GM10266 (cell line): ENCODE data around the gene PEX11B.

Experiments
- DNase-seq: peaks from one replicate; pipeline ENCODE4 v3.0.0; 2012; ENCODE audit errors: extremely low spot score
- TF ChIP-seq, protein P1 (sequence below): IDR thresholded peaks from 2 replicates; pipeline ENCODE4 v1.5.1; 2012; ENCODE audit warnings: mild to moderate bottlenecking, low read depth; ENCODE audit not compliant: control insufficient read depth, insufficient read depth; ENCODE audit errors: missing control alignments

Gene PEX11B

DNA sequence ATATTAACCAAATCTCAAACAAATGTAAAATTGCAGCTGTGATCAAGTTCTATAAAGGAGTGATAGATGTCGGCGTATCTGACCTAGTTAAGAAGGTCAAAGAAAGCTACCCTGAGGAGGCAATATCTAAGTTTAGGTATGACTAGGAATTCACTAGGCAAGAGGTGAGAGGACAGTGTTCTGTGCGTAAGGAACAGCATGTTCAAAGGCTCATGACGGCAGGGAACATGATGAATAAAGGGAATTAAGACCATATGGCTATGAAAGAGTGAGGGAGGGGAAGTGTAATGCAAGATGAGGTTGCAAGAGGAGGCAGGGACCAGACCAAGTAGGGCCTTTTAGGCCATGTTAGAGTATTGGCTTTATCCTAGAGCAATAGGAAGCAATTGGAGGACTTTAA, 30.7 kb upstream of the PEX11B start:
- TF ChIP-seq, protein P1, sequence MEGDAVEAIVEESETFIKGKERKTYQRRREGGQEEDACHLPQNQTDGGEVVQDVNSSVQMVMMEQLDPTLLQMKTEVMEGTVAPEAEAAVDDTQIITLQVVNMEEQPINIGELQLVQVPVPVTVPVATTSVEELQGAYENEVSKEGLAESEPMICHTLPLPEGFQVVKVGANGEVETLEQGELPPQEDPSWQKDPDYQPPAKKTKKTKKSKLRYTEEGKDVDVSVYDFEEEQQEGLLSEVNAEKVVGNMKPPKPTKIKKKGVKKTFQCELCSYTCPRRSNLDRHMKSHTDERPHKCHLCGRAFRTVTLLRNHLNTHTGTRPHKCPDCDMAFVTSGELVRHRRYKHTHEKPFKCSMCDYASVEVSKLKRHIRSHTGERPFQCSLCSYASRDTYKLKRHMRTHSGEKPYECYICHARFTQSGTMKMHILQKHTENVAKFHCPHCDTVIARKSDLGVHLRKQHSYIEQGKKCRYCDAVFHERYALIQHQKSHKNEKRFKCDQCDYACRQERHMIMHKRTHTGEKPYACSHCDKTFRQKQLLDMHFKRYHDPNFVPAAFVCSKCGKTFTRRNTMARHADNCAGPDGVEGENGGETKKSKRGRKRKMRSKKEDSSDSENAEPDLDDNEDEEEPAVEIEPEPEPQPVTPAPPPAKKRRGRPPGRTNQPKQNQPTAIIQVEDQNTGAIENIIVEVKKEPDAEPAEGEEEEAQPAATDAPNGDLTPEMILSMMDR, result no peak
- DNase-seq, result no peak

DNA sequence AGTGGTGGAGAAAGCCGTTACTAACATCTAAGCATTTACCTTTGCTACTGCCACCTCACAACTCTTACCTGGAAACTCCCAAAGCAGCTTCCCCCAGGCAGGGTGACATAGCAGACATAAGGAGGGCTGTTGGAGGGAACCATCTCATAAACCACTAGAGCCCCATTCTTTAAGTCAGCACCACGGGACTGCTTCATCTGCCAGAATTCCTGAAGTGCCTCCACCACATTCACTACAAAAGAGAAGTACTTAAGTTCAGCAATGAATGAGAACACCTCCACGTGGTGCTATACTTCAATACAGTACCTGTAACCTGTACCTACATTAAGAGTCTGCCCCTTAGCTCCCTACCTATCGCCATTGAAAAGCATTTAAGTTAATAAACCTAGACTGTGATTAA, 29.0 kb upstream of the PEX11B start:
- TF ChIP-seq, protein P1, result no peak
- DNase-seq, result no peak

DNA sequence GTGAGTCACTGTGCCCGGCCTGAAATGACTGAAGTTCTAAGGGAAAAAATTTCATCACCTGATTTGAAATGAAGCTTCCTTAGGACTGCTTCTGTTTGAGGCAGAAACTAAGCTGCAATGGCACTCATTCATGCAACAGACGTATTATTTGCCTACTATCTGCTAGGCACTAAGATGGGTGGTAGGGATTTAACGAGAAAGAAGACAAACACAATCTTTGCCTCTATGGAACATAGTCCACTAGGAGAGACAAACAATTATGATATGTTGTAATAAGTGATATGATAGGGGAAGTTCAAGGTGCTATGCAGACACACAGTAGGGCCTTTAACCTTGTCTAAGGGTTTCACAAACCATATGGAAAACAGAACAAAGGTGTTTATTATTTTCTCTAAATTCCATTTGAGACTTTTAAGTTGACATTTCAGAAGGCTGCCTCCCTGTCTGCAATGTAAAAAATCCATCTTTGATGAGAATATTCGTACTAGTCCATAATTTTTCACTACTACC, 28.0 kb upstream of the PEX11B start:
- no peak for DNase-seq
- TF ChIP-seq, protein P1, result no peak

DNA sequence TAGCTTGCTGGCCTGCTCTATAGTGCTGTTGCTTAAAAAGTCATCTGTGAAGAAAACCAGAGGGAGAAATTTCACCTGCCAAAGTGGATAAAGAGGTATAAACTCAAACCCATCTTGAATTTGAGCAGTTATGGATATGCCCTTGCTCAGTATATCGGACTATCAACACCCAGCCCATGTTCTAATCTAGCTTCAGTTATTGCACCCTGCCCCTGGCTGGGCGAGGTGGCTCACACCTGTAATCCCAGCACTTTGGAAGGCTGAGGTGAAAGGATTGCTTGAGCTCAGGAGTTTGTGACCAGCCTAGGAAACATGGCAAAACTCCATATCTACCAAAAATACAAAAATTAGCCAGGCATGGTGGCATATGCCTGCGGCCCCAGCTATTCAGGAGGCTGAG, 26.0 kb upstream of the PEX11B start:
- TF ChIP-seq, protein P1, result no peak
- no peak for DNase-seq

DNA sequence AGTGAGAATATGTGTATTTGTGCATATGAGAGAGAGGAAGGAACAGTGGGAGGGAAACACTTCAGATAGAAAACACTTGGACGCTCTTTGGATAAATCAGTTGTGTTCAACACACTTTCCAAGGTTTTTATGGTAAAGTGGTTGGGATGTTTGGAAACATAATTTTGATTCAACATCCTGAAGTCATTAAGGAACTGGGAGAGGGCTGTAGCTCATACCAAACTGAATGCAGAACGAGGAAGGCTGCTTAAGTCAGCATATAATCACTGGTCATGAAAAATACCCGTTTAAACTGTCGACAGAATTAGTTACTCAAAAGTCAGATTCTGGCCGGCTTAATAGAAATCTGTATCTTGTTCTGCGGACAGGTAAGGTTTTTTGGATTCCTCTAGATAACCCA, 24.4 kb upstream of the PEX11B start:
- no peak for DNase-seq
- TF ChIP-seq, protein P1, result no peak

DNA sequence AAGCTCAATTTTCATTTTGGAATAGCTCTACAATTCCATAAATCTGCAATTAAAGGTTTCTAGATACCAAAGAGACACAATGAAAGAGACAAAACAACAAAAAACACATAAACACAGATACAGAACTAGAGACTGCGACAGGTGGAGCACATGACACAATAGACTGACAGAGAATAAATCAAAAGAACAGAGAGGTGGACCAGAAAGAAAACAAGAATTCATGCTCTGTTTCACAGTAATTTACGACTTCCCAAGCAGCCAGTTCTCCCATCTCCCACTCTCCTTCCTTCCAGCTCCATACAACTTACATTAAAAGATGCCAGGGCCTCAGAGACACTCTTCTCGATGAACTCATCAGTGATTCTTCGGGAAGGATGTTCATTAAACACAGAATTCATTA, 23.9 kb upstream of the PEX11B start:
- TF ChIP-seq, protein P1, result no peak

DNA sequence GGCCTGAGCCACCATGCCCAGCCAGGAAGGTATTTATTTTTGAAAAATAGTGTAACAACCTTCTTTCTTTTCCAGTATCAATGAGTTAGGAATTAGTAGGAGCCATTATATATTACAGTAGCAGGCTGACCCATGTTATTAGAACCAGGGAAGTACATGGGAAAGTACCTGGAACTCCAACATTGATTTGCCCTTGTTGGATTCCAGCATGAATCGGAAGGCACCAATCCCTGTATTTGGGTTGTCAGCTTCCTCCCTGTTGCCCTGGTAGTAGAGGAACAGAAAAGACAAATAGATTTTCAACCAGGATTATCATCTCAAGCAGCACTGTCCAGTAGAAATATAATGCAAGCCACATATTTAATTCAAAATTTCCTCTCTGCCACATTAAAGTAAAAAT, 18.9 kb upstream of the PEX11B start:
- DNase-seq, result no peak
- TF ChIP-seq, protein P1, result no peak

More for the DNA sequence above, 23.9 kb upstream of the PEX11B start:
- no peak for DNase-seq
